ENCODE results near the gene TMED5. TPM values are rescaled to one million over a fixed set of nuclear protein-coding genes. Genes with fewer than 3 reads are reported as not detected.
"Not testable (repeated sequence)": the region's sequence is repeated elsewhere in the genome, so short reads cannot be mapped to it uniquely, and the experiment has no call there.

TMED5 gene
- polyA plus RNA-seq, 3 donors, result 30.0 to 75.8 (median 62.8) TPM

DNA sequence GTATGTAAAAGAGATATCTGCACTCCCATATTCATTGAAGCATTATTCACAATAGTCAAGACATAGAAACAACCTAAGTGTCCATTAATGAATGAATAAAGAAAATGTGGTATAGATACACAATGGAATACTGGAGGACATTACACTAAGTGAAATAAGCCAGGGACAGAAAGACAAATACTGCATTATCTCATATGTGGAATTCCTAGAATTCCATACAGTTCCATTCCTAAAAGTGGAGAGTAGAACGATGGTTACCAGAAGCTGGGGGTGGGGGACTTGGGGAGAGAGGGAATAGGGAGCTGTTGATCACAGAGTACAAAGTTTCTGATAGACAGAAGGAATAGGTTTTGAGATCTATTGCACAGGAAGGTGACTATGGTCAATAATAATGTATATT, 7.4 kb downstream of the TMED5 start:
- Mint-ChIP-seq H3K36me3 (peaks cover 22 to 54% of the 10 kb centered on the region in 2 donors), H3K4me3 (no peak overlapping the region), H3K27ac (peak overlapping the region in 1 of 7 donors; percentile 57), H3K27me3 (ENCODE audit: low read depth in 3 of 3) (peaks cover 0 to 1% (median 0%) of the 10 kb centered on the region in 3 donors), H3K9me3 (peaks cover 5 to 10% (median 6%) of the 10 kb centered on the region in 7 donors), H3K4me1 (peaks cover 45% of the 10 kb centered on the region)
- intact Hi-C loops (cut with micrococcal nuclease), result no loop called here
- H3K79me2 ChIP-seq (ENCODE audit: insufficient read depth, low read length), result peaks cover 100% of the 10 kb centered on the region
- H3K9me3 ChIP-seq (replicated peaks in 1 of 2; ENCODE audit: control insufficient read depth in 1 of 2, insufficient read depth in 1 of 2, low read length in 2 of 2), result peaks cover 0 to 9% of the 10 kb centered on the region in 2 donors
- H3K27me3 ChIP-seq (ENCODE audit: control insufficient read depth in 2 of 2, insufficient read depth in 2 of 2, low read length in 2 of 2), result no peaks in the 10 kb centered on the region
- H2AFZ ChIP-seq (ENCODE audit: insufficient read depth, low read depth, low read length, poor library complexity, severe bottlenecking), result no peak overlapping the region
- H3K4me1 ChIP-seq (ENCODE audit: control insufficient read depth in 1 of 2, insufficient read depth in 2 of 2, low read length in 2 of 2), result peaks cover 20 to 41% of the 10 kb centered on the region in 2 donors
- H4K20me1 ChIP-seq (ENCODE audit: insufficient read depth, low read length), result peaks cover 99% of the 10 kb centered on the region
- no peak overlapping the region for H3K27ac ChIP-seq (ENCODE audit: low read depth in 1 of 2, low read length in 2 of 2)
- H3K9ac ChIP-seq (ENCODE audit: insufficient read depth, low read length, poor library complexity, severe bottlenecking), result no peak overlapping the region
- no CpG with 5 or more reads among the region's 1 CpG for WGBS (ENCODE audit: insufficient coverage)
- TF ChIP-seq, protein P1, sequence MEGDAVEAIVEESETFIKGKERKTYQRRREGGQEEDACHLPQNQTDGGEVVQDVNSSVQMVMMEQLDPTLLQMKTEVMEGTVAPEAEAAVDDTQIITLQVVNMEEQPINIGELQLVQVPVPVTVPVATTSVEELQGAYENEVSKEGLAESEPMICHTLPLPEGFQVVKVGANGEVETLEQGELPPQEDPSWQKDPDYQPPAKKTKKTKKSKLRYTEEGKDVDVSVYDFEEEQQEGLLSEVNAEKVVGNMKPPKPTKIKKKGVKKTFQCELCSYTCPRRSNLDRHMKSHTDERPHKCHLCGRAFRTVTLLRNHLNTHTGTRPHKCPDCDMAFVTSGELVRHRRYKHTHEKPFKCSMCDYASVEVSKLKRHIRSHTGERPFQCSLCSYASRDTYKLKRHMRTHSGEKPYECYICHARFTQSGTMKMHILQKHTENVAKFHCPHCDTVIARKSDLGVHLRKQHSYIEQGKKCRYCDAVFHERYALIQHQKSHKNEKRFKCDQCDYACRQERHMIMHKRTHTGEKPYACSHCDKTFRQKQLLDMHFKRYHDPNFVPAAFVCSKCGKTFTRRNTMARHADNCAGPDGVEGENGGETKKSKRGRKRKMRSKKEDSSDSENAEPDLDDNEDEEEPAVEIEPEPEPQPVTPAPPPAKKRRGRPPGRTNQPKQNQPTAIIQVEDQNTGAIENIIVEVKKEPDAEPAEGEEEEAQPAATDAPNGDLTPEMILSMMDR (IDR thresholded peaks at IDR 0.05), result no peak
- no peak overlapping the region for H3K4me3 ChIP-seq (replicated peaks in 1 of 3; ENCODE audit: low read depth in 2 of 3, low read length in 3 of 3)
- no peak overlapping the region for H3K4me2 ChIP-seq (replicated peaks; ENCODE audit: extremely low read depth, low read length, poor library complexity, severe bottlenecking)
- peaks cover 6 to 20% of the 10 kb centered on the region in 2 donors for H3K36me3 ChIP-seq (replicated peaks in 1 of 2; ENCODE audit: control insufficient read depth in 1 of 2, insufficient read depth in 2 of 2, low read length in 2 of 2)
- DNase-seq, result no peak

GRCh38 chr1:93171549-93172034, 8.6 kb downstream of the TMED5 start:
- H3K4me1 Mint-ChIP-seq, result peaks cover 39% of the 10 kb centered on the region
- Histone ChIP-seq H3K79me2 (ENCODE audit: insufficient read depth, low read length) (peaks cover 100% of the 10 kb centered on the region), H3K9me3 (replicated peaks in 1 of 2; ENCODE audit: control insufficient read depth in 1 of 2, insufficient read depth in 1 of 2, low read length in 2 of 2) (peaks cover 0 to 9% of the 10 kb centered on the region in 2 donors), H3K4me1 (ENCODE audit: control insufficient read depth in 1 of 2, insufficient read depth in 2 of 2, low read length in 2 of 2) (peaks cover 14 to 29% of the 10 kb centered on the region in 2 donors), H3K9ac (ENCODE audit: insufficient read depth, low read length, poor library complexity, severe bottlenecking) (no peak overlapping the region), H4K20me1 (ENCODE audit: insufficient read depth, low read length) (peaks cover 99% of the 10 kb centered on the region), H3K27me3 (ENCODE audit: control insufficient read depth in 2 of 2, insufficient read depth in 2 of 2, low read length in 2 of 2) (no peaks in the 10 kb centered on the region), H3K36me3 (replicated peaks in 1 of 2; ENCODE audit: control insufficient read depth in 1 of 2, insufficient read depth in 2 of 2, low read length in 2 of 2) (peaks cover 4 to 18% of the 10 kb centered on the region in 2 donors), H3K4me3 (replicated peaks in 1 of 3; ENCODE audit: low read depth in 2 of 3, low read length in 3 of 3) (peak overlapping the region in 1 of 3 experiments; percentile 43), H3K27ac (ENCODE audit: low read depth in 1 of 2, low read length in 2 of 2) (peak overlapping the region in 1 of 2 donors; percentile 33), H2AFZ (ENCODE audit: insufficient read depth, low read depth, low read length, poor library complexity, severe bottlenecking) (no peak overlapping the region), H3K4me2 (replicated peaks; ENCODE audit: extremely low read depth, low read length, poor library complexity, severe bottlenecking) (peak overlapping the region; percentile 56)
- TF ChIP-seq, protein P1 (IDR thresholded peaks at IDR 0.05), result no peak
- H3K9me3 Mint-ChIP-seq, result peaks cover 5 to 10% (median 6%) of the 10 kb centered on the region in 7 donors
- intact Hi-C loops (cut with micrococcal nuclease), result no loop called here
- peak overlapping the region; percentile 72 to 81 for H3K4me3 Mint-ChIP-seq
- 80% methylated on average over 1 of the region's 1 CpG for WGBS (ENCODE audit: insufficient coverage)
- no peak for DNase-seq
- H3K27ac Mint-ChIP-seq, result peak overlapping the region in 2 of 7 donors; percentile 22 to 76
- H3K36me3 Mint-ChIP-seq, result peaks cover 23 to 62% of the 10 kb centered on the region in 2 donors
- peaks cover 0 to 1% (median 0%) of the 10 kb centered on the region in 3 donors for H3K27me3 Mint-ChIP-seq (ENCODE audit: low read depth in 3 of 3)

DNA sequence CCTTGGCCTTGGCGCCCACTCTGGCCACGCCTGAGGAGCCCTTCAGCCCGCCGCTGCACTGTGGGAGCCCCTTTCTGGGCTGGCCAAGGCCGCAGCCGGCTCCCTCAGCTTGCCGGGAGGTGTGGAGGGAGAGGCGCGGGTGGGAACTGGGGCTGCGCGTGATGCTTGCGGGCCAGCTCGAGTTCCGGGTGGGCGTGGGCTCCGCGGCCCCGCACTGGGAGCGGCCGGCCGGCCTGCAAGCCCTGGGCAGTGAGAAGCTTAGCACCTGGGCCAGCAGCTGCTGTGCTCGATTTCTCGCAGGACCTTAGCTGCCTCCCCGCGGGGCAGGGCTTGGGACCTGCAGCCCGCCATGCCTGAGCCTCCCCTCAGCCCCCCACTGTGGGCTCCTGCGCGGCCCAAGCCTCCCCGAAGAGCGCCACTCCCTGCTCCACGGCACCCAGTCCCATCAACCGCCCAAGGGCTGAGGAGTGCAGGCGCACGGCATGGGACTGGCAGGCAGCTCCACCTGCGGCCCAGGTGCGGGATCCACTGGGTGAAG, 10.0 kb downstream of the TMED5 start:
- H3K4me2 ChIP-seq (replicated peaks; ENCODE audit: extremely low read depth, low read length, poor library complexity, severe bottlenecking); H3K27ac Mint-ChIP-seq; H3K27me3 Mint-ChIP-seq (ENCODE audit: low read depth in 3 of 3); H3K27ac ChIP-seq (ENCODE audit: low read depth in 1 of 2, low read length in 2 of 2); H3K9me3 ChIP-seq (replicated peaks in 1 of 2; ENCODE audit: control insufficient read depth in 1 of 2, insufficient read depth in 1 of 2, low read length in 2 of 2); DNase-seq; H3K4me3 ChIP-seq (replicated peaks in 1 of 3; ENCODE audit: low read depth in 2 of 3, low read length in 3 of 3); H3K4me3 Mint-ChIP-seq; H2AFZ ChIP-seq (ENCODE audit: insufficient read depth, low read depth, low read length, poor library complexity, severe bottlenecking); H3K27me3 ChIP-seq (ENCODE audit: control insufficient read depth in 2 of 2, insufficient read depth in 2 of 2, low read length in 2 of 2); H3K9ac ChIP-seq (ENCODE audit: insufficient read depth, low read length, poor library complexity, severe bottlenecking); intact Hi-C loops (cut with micrococcal nuclease); H3K36me3 ChIP-seq (replicated peaks in 1 of 2; ENCODE audit: control insufficient read depth in 1 of 2, insufficient read depth in 2 of 2, low read length in 2 of 2): not testable (repeated sequence)
- peaks cover 12 to 22% of the 10 kb centered on the region in 2 donors for H3K4me1 ChIP-seq (ENCODE audit: control insufficient read depth in 1 of 2, insufficient read depth in 2 of 2, low read length in 2 of 2)
- H3K79me2 ChIP-seq (ENCODE audit: insufficient read depth, low read length), result peaks cover 100% of the 10 kb centered on the region
- peaks cover 99% of the 10 kb centered on the region for H4K20me1 ChIP-seq (ENCODE audit: insufficient read depth, low read length)
- H3K9me3 Mint-ChIP-seq, result peaks cover 5 to 10% (median 6%) of the 10 kb centered on the region in 7 donors
- H3K4me1 Mint-ChIP-seq, result peaks cover 40% of the 10 kb centered on the region
- peaks cover 25 to 58% of the 10 kb centered on the region in 2 donors for H3K36me3 Mint-ChIP-seq
- 100% methylated on average over 32 of the region's 36 CpGs for whole genome bisulfite sequencing (ENCODE audit: insufficient coverage)
